NK-92 treated with Interleukin-12 subunit alpha and Interleukin-12 subunit beta, amount 100 ng/mL, for 24 hours (cell line): Measurements from ENCODE around the gene INO80B.
A peak's percentile ranks its signal among the peaks of the same experiment; 100 is the strongest.
"Not testable (repeated sequence)": the region's sequence is repeated elsewhere in the genome, so short reads cannot be mapped to it uniquely, and the experiment has no call there.

Experiments
- DNase-seq: peaks from one replicate; lab custom pipeline; 2025; lab: John Stamatoyannopoulos, UW

INO80B gene

DNA sequence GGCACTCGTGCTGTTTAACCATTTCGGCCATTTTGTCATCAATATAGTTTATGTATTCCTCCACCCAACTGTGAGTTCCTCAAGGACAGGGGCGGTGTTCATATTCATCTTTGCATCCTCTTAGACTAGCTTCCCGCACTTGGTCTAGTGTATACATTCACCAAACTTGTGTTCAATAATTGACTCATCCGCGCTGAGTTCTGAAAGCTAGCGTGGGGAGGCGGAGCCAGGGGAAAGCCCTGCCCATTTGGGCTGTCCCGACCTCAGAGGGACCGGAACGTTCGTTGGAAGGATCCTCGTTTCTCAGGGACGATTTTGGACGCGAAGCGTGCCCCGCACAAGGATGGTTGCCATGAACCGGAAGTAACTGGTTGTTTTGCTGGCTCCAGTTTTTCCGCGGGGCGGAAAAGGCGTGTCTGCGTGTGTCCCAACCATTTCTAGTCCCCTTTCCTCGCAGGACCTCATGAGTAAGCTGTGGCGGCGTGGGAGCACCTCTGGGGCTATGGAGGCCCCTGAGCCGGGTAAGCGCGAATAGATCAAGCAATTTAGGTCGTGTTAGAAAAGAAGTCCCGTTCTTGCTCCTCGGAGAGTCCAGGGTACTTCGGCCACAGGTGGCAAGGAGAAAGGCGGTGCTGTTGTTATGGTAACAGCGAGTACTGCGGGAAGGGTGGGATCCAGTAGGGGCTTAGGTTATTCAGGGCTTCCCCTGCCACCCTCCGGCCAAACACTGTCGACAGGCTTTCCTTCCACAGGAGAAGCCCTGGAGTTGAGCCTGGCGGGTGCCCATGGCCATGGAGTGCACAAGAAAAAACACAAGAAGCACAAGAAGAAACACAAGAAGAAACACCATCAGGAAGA, at the start of gene INO80B:
Gene INO80B, plus strand, starts transcription at position 434 of the 858 bp plus-strand sequence. Its CDS starts 30 bp downstream, at position 464.
- DNase-seq = peak; percentile 95

- no peak for DNase-seq
These were observed 48.9 kb upstream of the INO80B start for GRCh38 chr2:74406035-74406434.

DNA sequence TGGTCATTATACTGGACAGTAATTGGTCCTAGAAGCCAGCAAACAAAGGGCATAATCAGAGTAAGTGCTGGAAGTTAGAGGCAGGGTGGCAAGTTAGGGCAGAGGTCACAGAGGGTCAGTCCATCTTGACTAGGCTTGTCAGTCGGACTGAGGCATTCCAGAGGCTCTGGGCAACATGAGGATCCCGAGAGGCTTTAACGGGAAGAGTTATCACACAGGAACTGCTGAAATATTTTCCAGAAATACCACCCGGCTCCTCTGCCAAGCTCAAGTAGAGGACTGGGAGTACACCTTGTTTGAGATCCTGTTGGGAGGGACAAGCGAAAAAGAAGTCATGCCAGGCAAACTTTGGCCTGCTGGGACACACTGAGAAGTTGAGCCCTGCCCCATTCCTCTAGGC, 47.2 kb upstream of the INO80B start:
- DNase-seq = no peak

GRCh38 chr2:74413001-74413698, 41.7 kb upstream of the INO80B start:
- DNase-seq = no peak

- DNase-seq = no peak
These were observed 40.4 kb upstream of the INO80B start for GRCh38 chr2:74414441-74414840.

- no peak for DNase-seq
These were observed 39.8 kb upstream of the INO80B start for GRCh38 chr2:74414881-74415761.

DNA sequence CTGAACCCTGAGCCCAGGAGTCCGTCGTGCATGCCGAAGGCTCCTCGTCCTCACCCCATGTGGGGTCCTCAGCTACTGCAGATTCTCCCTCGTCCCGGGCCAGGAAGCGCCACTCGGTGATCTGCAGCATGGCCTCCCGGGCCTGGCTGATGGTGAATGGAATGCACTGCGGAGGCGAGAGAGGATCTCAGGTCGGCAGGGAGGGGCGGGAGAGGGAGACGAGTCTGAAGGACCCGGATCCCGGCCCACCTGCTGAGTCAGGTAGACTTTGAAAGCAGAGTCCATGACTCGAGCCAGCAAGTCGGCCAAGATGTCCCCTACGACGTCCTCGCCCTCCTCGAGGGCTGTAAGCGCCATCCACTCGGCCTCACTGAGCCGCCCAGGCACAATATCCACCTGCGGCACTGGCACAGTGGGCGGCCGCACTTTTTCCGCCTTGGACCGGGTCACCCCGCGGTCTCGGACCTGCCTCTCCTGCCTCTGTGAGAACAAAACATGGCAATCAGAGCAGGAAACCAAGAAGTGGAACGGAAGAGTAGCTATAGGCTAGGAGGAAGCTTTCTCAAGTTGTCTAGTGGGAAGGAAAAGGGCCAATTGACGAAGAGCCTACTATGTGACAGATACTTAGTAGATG, 39.0 kb upstream of the INO80B start:
- DNase-seq = no peak

DNA sequence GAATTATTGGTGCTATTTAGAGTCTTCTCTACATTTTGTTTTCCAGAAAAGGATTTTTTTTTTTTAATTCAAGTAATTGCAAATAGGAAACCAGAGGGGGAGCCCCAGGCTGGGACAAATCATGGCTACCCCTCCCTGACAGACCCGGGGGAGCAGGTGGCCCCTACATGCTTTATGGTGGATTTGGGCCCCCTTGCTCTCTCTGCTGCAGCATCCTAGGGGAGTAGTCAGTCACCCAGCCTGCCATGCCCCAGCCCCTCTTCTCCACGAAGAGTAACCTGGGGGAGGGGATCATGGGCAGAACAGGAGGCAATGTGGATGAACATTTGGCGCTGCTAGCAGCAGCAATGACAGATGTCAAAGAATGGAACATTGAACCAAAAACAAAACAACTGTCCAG, 38.1 kb upstream of the INO80B start:
- no peak for DNase-seq

- no peak for DNase-seq
These were observed 37.7 kb upstream of the INO80B start for GRCh38 chr2:74417197-74417596.

- no peak for DNase-seq
These were observed 37.1 kb upstream of the INO80B start for GRCh38 chr2:74417763-74418162.

DNA sequence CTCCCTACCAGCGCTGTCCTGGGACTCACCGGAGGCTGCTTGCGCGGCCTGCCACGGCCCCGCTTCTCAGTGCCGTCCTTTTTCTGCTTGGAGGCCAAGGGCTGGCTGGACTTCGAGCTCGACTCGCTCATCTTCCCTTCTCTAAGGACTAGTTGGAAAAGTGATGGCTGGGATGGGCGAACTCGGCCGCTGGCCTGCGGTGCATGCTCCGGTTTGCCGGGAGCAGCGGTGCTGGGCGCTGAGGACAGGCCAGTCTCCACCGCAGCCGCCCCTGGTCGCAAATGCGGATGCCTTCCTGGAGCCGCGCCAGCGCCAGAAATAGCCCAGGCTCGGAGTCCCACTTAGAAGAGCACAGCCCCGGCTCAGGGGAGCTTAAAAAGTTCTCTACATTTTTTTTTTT, 36.6 kb upstream of the INO80B start:
- DNase-seq = no peak

GRCh38 chr2:74419345-74419744, 35.5 kb upstream of the INO80B start:
- no peak for DNase-seq

GRCh38 chr2:74420006-74420405, 34.9 kb upstream of the INO80B start:
- DNase-seq = no peak

- DNase-seq = not testable (repeated sequence)
These were observed 34.3 kb upstream of the INO80B start for GRCh38 chr2:74420443-74421103.

DNA sequence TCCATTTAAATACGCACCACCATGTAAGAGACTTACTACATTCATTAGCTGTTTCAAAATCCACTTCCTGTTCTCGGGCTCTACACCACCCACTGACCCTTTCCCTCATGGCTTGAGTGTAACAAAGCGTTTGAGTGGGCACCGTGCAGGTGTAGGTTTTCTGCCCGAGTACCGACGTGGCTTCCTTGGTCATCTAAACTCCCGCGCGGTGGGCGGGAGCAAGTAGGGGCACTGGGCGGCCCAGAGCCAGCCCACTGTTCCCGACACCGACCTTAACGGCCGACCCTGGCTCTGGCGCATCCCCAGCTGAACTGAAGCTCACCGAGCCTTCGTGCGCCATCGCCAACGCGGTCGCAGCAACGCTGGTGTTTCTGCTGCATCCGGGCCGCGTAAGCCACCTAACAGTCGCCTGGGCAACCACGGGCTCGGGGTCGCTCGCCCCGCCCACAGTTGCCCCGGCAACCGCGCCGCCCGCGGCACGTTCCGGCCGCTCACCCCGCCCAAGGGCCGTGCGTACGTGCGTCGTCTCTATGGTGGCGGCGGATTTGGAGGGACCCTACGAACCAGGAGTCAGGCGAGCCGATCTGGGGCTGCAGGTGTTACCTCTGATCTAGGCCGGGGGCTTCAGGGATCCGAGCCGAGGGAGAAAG, 33.5 kb upstream of the INO80B start, which contains the start of the genes C2orf81 and WDR54:
Gene C2orf81, minus strand, starts transcription at position 399 of the 650 bp plus-strand sequence. Its CDS starts 59 bp downstream, at position 340.
Gene WDR54, plus strand, starts transcription at position 510 of the 650 bp plus-strand sequence. CDS start 424 bp downstream, outside the sequence.
- peak; percentile 95 for DNase-seq

- DNase-seq = no peak
These were observed 31.4 kb upstream of the INO80B start for GRCh38 chr2:74423231-74424095.

GRCh38 chr2:74424139-74424992, 30.5 kb upstream of the INO80B start:
- no peak for DNase-seq

DNA sequence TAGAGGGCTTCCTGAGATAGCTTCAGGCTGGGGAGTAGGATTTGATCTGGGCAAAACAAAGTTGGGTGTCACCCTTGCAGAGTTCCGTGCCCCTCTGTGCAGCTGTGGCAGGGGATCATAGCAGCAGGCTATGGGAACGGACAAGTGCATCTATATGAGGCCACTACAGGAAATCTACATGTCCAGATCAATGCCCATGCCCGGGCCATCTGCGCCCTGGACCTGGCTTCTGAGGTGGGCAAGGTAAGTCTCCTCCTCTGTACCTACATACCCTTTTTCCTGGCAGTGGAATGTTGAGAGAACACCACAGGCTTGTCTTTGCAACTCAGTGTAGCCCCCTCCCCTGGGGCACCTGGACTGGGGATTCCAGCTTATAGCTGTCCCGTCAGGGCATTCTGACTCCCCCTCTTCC, 29.9 kb upstream of the INO80B start:
- no peak for DNase-seq
